ENCODE measurements around the gene CNTNAP2.
"Not testable (repeated sequence)": the region's sequence is repeated elsewhere in the genome, so short reads cannot be mapped to it uniquely, and the experiment has no call there.

Gene CNTNAP2

GRCh38 chr7:147775516-147776284 lies 1659.1 kb downstream of the CNTNAP2 start:
- no peak for DNase-seq (ENCODE audit: low read depth)

GRCh38 chr7:147777309-147777708 lies 1660.7 kb downstream of the CNTNAP2 start:
- DNase-seq (ENCODE audit: low read depth) = no peak

- DNase-seq (ENCODE audit: low read depth) = no peak
These were observed 1663.3 kb downstream of the CNTNAP2 start for GRCh38 chr7:147779949-147780348.

GRCh38 chr7:147796581-147796980 lies 1680.0 kb downstream of the CNTNAP2 start:
- DNase-seq (ENCODE audit: low read depth) = no peak

- DNase-seq (ENCODE audit: low read depth) = no peak
These were observed 1681.4 kb downstream of the CNTNAP2 start for GRCh38 chr7:147798001-147798400.

- DNase-seq (ENCODE audit: low read depth) = not testable (repeated sequence)
These were observed 1685.2 kb downstream of the CNTNAP2 start for GRCh38 chr7:147801762-147802161.

- no peak for DNase-seq (ENCODE audit: low read depth)
These were observed 1686.5 kb downstream of the CNTNAP2 start for GRCh38 chr7:147803151-147803550.

GRCh38 chr7:147803606-147804005 lies 1687.0 kb downstream of the CNTNAP2 start:
- DNase-seq (ENCODE audit: low read depth) = no peak

GRCh38 chr7:147804032-147804431 lies 1687.4 kb downstream of the CNTNAP2 start:
- DNase-seq (ENCODE audit: low read depth) = no peak

GRCh38 chr7:147805996-147806576 lies 1689.5 kb downstream of the CNTNAP2 start:
- DNase-seq (ENCODE audit: low read depth) = no peak

GRCh38 chr7:147809786-147810185 lies 1693.2 kb downstream of the CNTNAP2 start:
- no peak for DNase-seq (ENCODE audit: low read depth)

GRCh38 chr7:147810269-147810668 lies 1693.7 kb downstream of the CNTNAP2 start:
- DNase-seq (ENCODE audit: low read depth) = no peak

- no peak for DNase-seq (ENCODE audit: low read depth)
These were observed 1695.3 kb downstream of the CNTNAP2 start for GRCh38 chr7:147811923-147812322.

GRCh38 chr7:147813316-147813715 lies 1696.7 kb downstream of the CNTNAP2 start:
- no peak for DNase-seq (ENCODE audit: low read depth)

GRCh38 chr7:147818317-147818716 lies 1701.7 kb downstream of the CNTNAP2 start:
- DNase-seq (ENCODE audit: low read depth) = no peak

GRCh38 chr7:147824671-147825070 lies 1708.1 kb downstream of the CNTNAP2 start:
- no peak for DNase-seq (ENCODE audit: low read depth)

- no peak for DNase-seq (ENCODE audit: low read depth)
These were observed 1712.4 kb downstream of the CNTNAP2 start for GRCh38 chr7:147829016-147829415.

GRCh38 chr7:147833557-147833956 lies 1717.0 kb downstream of the CNTNAP2 start:
- no peak for DNase-seq (ENCODE audit: low read depth)

- no peak for DNase-seq (ENCODE audit: low read depth)
These were observed 1717.4 kb downstream of the CNTNAP2 start for GRCh38 chr7:147833970-147834369.

GRCh38 chr7:147852833-147853232 lies 1736.2 kb downstream of the CNTNAP2 start:
- no peak for DNase-seq (ENCODE audit: low read depth)

GRCh38 chr7:147857152-147858140 lies 1740.8 kb downstream of the CNTNAP2 start:
- no peak for DNase-seq (ENCODE audit: low read depth)

- no peak for DNase-seq (ENCODE audit: low read depth)
These were observed 1741.8 kb downstream of the CNTNAP2 start for GRCh38 chr7:147858421-147858820.

- no peak for DNase-seq (ENCODE audit: low read depth)
These were observed 1742.4 kb downstream of the CNTNAP2 start for GRCh38 chr7:147859033-147859432.
